HG02943 (cell line): ENCODE measurements around the gene FAM234A.

Experiments used
- ATAC-seq: cut with Tn5 transposase; IDR thresholded peaks from one replicate; pipeline ENCODE4 v1.9.1; 2021; ENCODE audit warnings: mild to moderate bottlenecking, low read depth, moderate library complexity; ENCODE audit not compliant: unreplicated experiment

Gene FAM234A

GRCh38 chr16:280005-280460 lies 45.4 kb downstream of the FAM234A start:
- ATAC-seq: no peak

DNA sequence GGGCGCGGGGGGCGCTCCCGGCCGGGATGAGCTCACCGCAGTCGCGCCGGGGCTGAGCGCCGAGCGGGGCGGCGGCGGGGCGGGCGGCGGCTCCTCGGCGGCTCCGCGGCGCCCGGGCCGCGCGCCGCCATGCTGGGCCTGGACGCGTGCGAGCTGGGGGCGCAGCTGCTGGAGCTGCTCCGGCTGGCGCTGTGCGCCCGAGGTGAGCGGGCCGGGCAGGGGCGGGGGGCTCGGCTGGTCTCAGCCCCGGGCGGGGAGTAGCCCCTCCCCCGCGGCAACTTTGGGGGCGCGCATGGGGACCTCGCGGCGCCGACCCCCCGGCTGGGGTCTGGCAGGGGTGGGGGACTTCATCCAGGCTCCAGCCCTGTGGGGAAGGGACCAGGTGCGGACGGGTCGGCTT lies 45.9 kb downstream of the FAM234A start, which contains the start of gene ARHGDIG:
Gene ARHGDIG (plus strand): TSS at position 40 of the 400 bp plus-strand sequence. CDS start 90 bp downstream, at position 130.
- no peak for ATAC-seq

DNA sequence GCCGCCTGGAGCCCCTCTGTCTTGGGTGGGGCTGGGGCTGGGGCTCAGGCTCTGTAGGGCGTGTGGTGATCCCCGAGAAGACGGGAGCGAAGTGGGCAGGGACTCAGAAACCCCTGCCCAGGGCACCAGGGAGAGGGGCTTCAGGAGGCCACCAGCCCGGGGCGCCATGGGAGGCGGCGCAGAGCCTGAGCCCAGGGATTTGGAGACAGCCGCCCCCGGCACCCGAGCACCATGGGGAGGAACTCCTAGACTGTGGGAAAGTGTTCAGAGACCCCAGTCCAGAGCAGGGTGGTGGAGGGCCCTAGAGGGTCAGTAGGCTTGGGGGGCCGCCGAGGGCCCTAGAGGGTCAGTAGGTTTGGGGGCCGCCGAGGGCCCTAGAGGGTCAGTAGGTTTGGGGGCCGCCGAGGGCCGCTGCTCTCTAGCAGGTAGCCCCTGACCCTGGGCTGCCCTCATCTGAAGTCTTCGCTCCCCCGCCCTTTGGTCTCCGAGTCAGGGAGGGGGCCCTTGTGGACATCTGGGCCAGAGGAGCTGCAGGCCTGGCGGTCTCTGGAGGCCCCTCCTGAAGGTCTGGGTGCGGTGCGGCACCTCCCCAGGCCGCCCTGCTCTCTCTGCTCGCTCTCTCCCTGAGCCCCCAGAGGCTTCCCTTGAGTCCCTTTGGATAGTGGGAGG lies 46.5 kb downstream of the FAM234A start:
- ATAC-seq: no peak

- ATAC-seq: no peak
Observed at GRCh38 chr16:281660-282255, 47.1 kb downstream of the FAM234A start.

DNA sequence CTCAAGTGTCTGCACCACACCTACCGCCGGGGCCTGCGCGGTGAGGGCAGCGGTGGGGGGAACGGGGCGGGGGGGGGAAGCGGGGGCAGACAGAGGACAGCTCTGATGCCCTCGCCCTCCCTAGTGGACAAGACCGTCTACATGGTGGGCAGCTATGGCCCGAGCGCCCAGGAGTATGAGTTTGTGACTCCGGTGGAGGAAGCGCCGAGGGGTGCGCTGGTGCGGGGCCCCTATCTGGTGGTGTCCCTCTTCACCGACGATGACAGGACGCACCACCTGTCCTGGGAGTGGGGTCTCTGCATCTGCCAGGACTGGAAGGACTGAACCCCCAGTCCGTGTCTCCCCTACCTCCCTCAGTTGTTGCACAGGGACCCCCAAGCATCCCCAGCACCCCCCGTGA lies 47.9 kb downstream of the FAM234A start:
- no peak for ATAC-seq

GRCh38 chr16:283033-283805 lies 48.6 kb downstream of the FAM234A start, which contains the start of gene PDIA2:
Gene PDIA2 (plus strand): TSS chr16:283164. CDS start chr16:283170, 6 bp downstream.
- no peak for ATAC-seq

DNA sequence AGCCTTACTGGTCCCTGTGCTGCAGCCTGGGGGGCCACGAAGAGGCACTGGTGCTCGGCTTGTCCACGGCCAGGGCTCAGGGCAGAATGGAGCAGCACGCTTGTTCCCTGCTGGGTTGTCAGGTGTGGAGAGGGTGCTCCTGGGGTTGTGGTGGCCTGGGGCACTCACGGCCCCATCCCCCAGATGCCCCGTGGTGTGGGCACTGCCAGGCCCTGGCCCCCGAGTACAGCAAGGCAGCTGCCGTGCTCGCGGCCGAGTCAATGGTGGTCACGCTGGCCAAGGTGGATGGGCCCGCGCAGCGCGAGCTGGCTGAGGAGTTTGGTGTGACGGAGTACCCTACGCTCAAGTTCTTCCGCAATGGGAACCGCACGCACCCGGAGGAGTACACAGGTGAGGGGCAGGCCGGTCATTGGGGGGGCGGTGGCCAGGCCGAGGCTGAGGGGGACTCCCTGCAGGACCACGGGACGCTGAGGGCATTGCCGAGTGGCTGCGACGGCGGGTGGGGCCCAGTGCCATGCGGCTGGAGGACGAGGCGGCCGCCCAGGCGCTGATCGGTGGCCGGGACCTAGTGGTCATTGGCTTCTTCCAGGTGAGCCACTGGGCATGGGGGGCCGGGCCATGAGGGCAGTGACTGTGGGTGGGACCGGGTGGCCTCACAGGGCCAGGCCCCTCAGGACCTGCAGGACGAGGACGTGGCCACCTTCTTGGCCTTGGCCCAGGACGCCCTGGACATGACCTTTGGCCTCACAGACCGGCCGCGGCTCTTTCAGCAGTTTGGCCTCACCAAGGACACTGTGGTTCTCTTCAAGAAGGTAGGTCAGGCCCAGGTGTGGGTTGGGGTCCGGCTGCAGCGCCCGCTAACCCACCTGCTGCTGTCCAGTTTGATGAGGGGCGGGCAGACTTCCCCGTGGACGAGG lies 49.8 kb downstream of the FAM234A start:
- ATAC-seq: no peak

GRCh38 chr16:285146-286055 lies 50.8 kb downstream of the FAM234A start:
- ATAC-seq: no peak

DNA sequence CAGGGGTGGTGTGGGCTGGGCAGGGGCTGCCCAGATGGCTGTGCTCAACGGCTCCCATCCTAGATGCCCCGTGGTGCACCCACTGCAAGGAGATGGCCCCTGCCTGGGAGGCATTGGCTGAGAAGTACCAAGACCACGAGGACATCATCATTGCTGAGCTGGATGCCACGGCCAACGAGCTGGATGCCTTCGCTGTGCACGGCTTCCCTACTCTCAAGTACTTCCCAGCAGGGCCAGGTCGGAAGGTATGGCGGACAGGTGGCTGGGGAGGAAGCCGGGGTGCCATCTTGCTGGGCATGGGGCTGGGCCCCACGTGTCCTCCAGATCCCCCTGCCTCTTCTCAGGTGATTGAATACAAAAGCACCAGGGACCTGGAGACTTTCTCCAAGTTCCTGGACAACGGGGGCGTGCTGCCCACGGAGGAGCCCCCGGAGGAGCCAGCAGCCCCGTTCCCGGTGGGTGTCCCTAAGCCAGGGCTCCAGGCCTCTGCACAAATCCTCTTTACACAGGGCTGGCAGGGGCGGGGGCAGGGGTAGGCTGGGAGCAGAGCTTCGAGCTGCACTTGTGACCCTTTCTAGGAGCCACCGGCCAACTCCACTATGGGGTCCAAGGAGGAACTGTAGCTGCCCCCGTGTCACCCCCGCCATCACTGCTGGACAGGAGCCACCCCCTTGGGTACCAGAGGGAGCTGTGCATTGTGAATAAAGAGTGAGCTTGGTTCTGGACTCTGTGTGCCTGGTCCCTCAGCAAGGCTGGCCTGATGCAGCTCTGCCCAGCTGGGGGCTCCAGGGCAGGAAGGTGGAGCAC lies 52.1 kb downstream of the FAM234A start:
- ATAC-seq: no peak

DNA sequence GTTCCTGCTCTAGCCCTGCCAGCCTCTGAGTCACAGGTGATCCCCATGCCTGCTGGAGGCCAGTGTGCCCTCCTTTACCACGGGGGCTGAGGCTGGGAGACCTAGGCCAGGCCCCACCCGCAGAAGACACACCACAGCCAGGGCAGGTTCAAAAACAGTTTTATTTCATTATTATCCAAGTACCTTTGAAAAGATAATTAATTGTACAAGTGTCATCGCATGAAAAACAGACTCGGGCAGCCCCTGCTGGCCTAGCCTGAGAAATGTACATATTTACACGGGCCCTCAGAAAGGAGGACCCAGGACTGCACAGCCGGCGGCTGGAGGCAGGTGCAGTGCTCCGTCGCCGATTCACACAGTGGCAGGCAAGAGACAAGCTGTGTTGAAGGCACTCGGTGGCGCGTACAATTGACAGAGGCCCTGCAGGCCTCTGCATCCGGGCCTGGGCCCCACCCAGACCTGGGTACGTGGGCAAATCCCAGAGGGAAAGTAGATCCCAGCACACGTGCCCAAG lies 52.7 kb downstream of the FAM234A start:
- ATAC-seq: no peak

DNA sequence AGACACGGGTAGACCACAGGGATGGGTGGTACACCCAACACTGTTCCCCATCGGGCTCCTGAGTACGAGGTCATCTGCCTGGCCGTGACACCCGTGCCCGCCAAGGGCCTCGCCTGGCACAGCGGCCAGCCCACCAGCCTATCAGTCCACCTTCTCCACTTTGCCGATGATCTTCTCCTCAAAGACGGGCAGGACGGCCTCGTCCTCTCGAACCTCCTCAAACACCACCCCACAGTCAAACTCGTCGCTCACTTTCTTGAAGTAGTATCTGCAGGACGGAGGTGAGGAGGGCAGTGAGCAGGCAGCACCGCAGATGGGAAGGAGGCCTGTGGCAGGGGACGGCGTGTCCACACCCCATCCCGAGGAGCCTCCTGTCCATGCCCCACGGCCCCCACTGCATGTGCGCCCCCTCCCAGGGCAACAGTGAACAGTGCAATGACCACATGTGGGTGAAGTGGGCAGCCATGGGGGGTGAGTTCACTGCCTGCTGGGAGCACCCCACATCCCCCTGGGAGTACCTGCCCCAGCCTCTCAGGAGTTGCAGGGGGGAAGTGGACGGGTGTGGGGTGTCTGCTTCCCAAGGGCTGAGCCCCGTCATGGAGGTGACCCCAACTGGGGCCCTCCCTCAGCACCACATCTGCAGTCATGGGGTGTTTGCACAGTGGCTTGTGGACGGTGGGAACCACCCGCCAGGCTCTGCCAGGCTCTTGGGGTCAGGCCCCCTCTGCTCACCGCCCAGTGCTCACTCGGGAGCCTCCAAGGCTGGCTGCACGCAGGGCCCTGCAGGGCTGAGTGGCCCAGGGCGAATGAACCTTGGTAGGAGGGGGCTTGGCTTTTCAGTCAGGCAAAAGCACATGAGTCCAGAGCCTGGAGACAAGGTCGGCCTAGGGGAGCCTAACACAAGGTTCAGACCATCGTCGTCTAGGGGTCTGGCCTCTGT lies 53.6 kb downstream of the FAM234A start:
- ATAC-seq: no peak

GRCh38 chr16:289395-289997 lies 54.9 kb downstream of the FAM234A start:
- ATAC-seq: no peak

DNA sequence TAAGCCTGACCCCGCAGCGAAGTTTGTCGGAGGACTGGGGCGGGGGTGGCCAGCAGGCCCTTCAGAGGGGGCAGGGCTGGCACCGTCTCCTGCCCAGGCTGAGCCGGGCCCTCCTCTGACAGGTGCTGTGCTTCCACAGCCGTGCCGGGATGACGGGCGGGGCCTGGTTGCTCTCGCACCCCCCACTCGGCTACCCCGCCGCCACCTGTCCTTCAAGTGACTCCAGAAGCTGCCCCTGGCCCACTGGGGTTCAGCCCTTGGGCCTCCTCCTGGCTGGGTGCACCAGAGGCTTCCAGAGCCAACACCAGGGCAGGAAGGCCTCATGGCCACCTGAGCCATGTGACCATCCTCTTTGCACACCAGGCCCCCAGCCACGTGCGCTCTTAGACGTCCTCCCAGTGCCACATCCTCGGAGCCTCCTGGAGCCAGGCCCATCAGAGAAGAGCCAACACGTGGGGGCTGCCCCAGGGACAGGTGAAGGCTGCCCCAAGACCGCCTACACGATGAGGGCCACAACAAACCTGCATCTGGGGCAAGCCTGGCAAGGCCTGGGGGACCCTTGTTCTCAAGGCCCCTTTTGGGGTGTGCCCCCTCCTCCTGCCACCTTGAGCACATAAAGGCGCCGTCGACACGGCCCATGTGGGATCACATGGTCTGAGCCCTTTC lies 55.5 kb downstream of the FAM234A start:
- ATAC-seq: no peak

DNA sequence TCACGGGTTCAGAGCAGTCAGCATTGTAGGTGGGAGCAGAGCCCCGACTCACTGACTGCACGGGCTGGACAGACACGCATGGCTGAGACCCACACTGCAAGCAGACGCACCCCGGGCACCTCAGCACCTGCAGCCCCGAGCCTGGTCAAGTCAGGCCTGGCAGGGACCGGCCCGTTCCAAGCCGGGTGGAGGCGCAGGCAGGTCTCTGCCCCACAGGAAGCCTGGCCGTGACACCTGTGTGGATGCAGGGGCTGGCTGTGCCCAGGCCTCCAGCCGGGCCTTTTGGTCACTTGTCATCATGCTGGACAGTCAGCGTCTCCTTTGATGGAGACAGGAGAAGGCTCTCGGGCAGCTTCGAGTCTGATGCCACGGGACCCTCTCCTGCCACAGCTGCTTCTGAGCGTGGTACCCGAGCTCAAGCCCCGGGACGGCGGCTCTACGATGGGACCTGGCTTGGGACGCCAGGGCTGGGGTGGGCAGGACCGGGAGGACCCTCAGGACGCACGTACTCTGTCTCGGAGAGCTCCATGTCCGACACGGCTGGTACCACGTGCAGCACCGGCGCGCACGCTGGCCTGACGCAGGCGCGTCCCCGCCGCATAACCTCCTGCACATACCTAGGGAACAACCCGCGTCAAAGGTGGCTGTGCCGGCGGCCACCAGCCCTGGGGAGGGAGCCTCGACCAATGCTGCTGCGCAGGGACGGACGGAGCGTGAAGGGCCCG lies 56.2 kb downstream of the FAM234A start:
- ATAC-seq: no peak

GRCh38 chr16:291539-291938 lies 56.9 kb downstream of the FAM234A start:
- ATAC-seq: no peak
